GM21515 (cell line): ENCODE results near the gene MAP6D1.

Source experiments
- ATAC-seq: cut with Tn5 transposase; IDR thresholded peaks from one replicate; pipeline ENCODE4 v1.9.1; 2021; ENCODE audit not compliant: unreplicated experiment

MAP6D1 gene

DNA sequence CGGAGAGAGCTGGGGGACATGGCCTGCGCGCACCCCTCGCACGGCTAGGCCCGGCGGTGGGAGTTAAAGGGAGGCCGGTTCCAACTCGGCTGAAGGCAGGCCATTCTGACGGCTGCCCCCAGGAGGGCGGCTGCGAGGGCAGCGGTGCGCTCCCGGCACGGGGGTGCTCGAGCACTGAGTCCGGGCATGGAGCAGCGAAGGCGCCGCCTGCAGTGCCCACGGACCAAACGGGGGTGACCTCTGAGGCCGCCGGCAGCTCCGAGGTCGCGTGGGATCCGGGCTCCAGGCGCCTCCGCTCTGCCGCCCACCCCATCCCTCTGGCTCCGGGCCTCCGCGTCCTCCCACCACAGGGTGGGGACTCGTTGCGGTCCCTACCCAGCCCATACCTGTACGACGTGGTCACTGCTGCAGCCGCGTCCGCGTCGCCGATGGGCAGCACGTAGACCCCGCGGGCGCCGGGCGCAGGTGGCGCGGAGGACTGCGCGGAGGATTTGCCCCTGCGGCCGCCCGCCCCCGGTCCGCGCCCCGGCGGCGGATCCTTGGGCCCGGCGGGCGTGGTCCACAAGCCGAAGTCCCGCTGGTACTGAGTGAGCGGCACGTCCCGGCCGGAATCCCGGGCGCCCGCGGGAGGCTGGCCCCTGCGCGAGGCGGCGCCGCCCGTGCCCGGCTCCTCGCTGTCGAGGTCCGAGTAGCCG lies 469 bp downstream of the MAP6D1 start:
- ATAC-seq = no peak

DNA sequence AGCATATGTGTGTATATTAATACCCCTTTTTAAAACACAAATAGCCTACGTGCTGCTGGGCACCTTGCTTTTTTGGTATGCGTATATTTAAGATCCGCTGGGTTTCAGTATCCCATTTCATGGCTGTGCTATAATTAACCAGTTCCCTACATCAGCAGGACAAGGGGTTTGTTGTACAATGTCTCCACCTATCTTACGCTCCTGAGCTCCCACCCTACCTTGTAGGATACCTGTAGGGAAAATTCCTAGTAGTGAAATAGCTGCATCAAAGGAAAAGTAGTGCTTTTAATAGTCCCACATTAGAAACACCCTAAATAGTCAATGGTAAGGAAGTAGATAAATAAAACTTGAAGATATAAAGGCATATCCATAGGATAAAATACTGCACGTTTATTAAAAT lies 1.4 kb downstream of the MAP6D1 start:
- ATAC-seq = no peak

- ATAC-seq = no peak
These were observed 2.7 kb downstream of the MAP6D1 start for GRCh38 chr3:183822631-183823030.

DNA sequence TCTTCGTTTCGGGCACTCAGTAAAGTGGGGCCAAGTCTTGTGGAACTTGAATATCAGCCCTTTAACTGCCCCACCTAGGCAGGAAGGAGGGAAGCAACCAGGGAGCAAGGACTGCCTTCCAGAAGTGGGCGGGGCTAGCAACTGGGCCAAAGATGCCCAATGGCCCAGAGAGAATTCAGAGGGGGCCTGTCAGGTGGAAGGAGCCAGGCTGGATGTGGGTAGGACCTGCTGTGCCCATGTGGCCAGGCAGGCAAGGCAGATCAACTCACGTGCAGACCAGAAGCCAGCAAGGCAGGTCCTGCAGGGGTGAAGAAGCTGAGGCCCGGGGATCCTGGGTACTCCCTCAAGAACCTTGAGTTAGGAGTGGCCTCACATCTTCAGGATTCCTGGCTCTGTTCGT lies 5.5 kb downstream of the MAP6D1 start:
- ATAC-seq = no peak

- ATAC-seq = no peak
These were observed 6.4 kb downstream of the MAP6D1 start for GRCh38 chr3:183818706-183819624.

- no peak for ATAC-seq
These were observed 7.2 kb downstream of the MAP6D1 start for GRCh38 chr3:183818041-183818620.

DNA sequence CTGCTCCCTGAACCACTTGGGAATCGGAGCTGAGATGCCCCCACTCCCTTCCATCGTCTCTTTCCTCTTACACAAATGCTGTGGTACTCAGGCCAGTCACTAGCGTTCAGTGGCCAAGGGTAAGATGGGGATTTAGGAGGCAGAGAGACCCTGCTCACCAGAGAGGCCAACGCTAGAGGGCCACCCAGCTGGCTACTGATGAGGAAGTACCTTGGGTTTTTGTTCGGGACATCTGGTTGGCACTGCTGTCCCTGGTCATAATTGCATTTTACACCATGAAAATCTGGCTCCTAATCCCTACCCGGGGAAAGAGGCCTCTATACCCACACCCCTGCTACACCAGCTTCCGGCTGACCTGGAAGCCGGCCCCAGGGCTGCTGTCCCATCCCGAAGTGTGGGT lies 7.7 kb downstream of the MAP6D1 start:
- no peak for ATAC-seq

DNA sequence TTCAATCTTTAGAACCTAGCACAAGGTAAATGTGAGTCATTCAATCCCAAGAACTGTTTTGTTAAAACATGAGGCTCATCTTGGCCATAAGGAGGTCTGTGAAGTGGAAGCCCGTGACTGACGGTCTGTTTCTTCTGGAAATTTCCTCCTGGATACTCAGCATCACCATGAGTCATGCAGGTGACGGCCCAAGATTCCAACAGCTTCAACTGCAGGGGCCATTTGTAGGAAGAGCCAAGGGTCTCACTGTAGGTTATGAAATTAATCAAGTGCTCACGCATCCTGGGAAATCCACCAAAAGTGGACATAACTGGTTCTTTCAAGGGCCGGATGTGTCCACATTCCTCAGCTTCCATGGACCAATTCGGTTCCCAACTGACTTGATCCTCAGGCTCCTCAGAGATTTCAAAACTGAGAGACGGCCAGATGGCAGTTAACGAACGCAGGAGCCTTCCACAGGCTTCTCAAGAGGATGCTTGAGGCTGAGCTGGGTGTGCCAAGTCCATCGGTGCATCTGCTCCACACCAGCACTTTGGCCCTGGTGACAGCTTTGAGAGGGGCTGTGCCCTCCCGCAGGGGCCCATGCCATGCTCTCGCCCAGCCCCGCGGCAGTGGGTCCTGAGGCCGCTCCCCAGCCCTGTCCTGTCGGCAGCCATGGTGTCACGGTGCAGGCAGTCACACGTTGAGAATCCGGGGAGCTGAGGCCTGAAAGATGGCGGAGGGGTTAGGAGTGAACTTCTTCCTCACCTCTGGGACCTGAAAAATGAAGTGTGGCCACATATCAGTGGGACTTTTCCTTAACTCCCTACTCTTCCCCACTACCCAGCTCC lies 8.5 kb downstream of the MAP6D1 start:
- ATAC-seq = no peak

- no peak for ATAC-seq
These were observed 9.4 kb downstream of the MAP6D1 start for GRCh38 chr3:183815951-183816475.

DNA sequence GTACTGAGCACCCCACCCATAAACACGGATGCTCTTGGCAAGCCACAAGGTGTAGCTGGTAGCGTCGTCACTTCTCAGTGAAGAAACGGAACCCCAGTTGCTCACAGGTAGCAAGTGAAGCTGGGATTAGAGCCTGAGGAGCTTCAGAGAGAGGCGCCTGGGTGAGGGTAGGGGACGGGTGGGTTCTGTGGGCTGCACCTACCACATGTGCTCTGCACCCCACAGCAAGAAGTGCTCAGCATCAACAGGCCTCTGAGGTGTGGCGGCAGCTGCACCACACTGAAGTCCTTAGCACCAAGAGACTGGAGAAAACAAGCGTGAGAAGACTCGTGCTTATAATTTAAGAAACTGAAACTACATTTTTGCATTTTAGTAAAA lies 9.8 kb downstream of the MAP6D1 start:
- no peak for ATAC-seq

GRCh38 chr3:183814240-183814639 lies 11.1 kb downstream of the MAP6D1 start:
- no peak for ATAC-seq

DNA sequence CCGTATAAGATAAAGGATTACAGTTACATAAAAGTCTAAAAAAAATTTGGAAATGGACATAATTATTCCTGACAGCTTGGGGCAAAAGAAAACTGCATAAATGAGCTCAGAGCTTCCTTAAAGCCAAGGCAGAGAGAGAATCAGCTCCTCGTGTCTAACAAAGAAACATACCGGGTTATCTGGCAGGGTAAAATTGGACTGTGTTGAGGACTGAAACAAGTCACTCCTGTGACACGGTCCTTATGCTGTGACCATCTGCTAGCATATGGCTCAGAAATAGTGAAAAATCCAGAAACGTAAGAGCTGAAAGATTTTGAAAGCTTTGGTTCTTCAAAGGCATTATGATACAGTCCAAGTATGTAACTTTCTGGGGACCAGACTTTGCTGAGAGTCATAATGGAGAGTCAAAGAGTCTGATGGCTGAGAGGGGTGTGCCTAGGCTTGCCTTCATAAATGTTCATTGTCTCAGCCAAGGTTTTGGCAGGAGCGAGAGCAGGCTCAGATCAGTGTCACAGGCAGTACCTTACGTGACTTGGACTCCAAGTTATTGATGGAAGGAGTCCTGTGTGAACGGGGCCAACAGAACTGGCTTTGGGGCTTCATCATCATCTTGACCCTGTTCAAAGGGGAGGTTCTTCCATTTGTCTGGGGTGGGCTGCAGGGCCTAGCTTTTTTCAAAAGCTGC lies 12.5 kb downstream of the MAP6D1 start:
- no peak for ATAC-seq

DNA sequence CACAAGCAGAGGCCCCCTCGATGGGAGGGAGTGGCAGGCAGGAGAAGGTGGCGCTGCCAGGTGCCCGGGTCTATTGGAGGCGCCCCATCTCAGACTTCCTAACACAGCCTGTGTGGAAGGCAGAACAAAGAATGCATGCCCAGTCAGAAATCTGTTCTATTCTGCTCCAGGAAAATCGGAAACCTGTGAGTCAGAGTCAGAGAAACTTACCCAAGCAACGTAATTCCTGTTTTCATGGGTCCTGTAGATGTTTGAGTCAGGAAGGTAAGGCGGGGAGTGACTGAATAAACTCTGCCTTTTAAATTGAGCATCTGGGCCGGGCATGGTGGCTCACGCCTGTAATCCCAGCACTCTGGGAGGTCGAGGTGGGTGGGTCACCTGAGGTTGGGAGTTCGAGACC lies 13.7 kb downstream of the MAP6D1 start:
- no peak for ATAC-seq

- no peak for ATAC-seq
These were observed 14.5 kb downstream of the MAP6D1 start for GRCh38 chr3:183810643-183811594.

DNA sequence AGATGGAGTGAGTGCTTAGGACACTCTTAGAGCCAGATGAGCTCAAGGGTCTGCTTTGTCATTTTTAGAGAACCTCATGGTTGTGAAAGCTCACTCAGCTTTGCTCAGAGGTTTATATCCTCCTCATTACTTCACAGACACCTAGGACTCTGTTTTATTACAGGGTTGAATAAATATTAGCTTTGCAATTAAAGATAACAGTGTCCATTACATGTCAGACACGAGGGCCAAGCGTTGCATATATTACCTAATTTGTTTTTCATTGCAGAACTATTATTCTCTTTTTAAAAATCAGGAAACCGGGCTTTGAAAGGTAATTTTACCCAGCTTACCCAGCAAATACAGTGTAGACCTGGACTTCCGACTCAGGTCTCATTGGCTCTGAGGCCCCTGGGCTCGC lies 16.1 kb downstream of the MAP6D1 start:
- ATAC-seq = no peak

GRCh38 chr3:183808355-183808754 lies 17.0 kb downstream of the MAP6D1 start:
- no peak for ATAC-seq

- ATAC-seq = no peak
These were observed 17.5 kb downstream of the MAP6D1 start for GRCh38 chr3:183807881-183808280.

DNA sequence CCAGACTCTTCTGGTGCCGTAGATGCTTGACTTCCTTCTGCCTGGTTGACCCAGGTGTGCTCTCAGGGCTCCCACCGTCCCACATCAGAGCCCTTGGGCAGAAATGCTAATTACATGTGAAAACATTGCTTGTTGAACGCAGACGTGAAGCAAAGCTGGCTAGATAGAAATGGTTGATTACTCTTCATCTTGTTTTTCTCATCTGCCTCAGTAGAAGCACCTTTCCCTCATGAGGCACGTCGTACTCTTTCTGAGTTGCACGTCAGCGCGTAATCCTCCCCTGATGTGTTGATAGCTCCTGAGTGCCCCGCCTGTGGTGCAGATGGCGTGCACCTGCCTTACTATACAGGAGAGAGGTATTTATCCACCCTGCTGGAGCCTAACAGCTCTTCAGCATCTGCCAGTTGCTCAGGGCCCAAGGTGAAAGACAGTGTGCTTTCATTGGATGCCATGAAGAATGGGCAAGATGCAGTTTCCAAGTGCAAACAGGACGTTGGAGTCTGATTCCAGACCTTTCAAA lies 18.1 kb downstream of the MAP6D1 start:
- ATAC-seq = no peak

DNA sequence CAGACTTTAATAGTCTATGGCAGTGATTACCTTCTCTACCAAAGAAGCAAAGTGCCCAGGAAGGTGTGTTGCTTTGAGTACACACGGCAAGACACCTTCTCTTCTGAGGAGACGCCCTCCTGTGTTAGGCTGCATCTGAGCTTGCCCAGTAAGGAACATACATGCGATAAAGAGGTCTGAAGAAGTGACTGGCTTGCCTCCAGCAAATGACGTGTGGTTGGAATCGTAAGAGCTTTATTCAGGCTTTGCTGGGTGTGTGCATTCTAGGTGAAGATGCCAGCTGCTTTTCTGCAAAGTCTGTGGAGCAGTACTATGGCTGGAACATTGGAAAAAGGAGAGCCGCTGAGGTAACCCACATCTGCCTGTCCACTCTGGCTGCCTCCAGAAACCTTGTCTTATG lies 22.4 kb downstream of the MAP6D1 start:
- ATAC-seq = no peak
